BE2C (cell line): Measurements from ENCODE around the gene SUN2.

Experiments used
- DNase-seq: peaks from one replicate; pipeline ENCODE4 v3.0.0-alpha.2; 2020
- H3K27me3 ChIP-seq: fragments of 250-450 bp; sonication (Bioruptor Pico); 2 replicates; pipeline ENCODE4 v1.5.1; 2020; ENCODE audit warnings: mild to moderate bottlenecking
- H3K36me3 ChIP-seq: fragments of 250-450 bp; sonication (Bioruptor Pico); 2 replicates; pipeline ENCODE4 v1.5.1; 2020; ENCODE audit warnings: mild to moderate bottlenecking
- H3K4me1 ChIP-seq: fragments of 250-450 bp; sonication (Bioruptor Pico); 2 replicates; pipeline ENCODE4 v1.5.1; 2020
- H3K4me3 ChIP-seq: 2 replicates; pipeline ENCODE4 v1.5.1; 2011; ENCODE audit warnings: low read depth, low read length
- H3K9me3 ChIP-seq: fragments of 250-450 bp; sonication (Bioruptor Pico); 2 replicates; pipeline ENCODE4 v1.5.1; 2020
- TF ChIP-seq, protein P1 (sequence below): IDR thresholded peaks from 2 replicates; pipeline ENCODE4 v1.5.1; 2012; ENCODE audit warnings: mild to moderate bottlenecking, low read depth, low read length

The SUN2 gene

DNA sequence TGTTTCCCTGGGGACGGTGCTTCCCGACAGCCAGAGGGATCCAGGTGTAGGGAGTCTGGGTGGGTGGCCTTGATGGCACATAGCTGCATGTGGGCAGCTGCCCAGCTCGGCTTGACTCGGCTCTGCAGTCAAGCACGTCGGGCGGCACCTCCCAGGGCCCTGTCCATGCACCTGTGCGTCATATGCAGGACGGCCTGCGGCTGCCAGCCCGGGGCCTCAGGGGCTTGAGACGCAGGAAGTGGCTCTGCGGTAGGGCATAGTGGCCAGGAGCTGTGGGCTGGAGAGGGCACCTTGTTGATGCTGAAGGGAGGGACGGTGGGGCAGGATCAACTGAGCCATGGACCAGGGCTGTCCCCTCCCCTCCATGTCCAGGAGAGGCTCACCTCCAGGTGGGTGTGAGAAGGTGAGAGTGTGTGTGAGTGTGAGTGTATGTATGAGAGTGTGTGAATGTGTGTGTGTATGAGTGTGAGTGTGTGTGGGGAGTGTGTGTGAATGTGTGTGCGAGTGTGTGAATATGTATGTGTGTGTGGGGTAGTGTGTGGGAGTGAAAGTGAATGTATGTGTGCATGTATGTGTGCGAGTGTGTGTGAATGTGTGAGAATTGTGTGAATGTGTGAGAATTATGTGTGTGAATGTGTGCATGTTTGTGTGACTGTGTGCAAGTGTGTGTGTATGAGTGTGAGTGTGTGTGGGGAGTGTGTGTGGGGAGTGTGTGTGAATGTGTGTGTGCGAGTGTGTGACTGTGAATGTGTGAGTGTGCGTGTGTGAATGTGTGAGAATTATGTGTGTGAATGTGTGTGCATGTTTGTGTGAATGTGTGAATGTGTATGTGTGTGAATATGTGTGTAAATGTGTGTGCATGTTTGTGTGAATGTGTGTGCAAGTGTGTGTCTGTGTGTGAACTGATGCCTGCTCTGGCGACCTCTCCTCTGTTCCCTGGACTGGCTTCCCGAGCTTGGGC is 5.7 kb upstream of the SUN2 start:
- Histone ChIP-seq H3K9me3 (no peaks in the 10 kb centered on the region), H3K27me3 (no peaks in the 10 kb centered on the region), H3K36me3 (no peaks in the 10 kb centered on the region), H3K4me3 (no peak overlapping the region), H3K4me1 (peaks cover 25% of the 10 kb centered on the region)
- DNase-seq = no peak
- TF ChIP-seq, protein P1, sequence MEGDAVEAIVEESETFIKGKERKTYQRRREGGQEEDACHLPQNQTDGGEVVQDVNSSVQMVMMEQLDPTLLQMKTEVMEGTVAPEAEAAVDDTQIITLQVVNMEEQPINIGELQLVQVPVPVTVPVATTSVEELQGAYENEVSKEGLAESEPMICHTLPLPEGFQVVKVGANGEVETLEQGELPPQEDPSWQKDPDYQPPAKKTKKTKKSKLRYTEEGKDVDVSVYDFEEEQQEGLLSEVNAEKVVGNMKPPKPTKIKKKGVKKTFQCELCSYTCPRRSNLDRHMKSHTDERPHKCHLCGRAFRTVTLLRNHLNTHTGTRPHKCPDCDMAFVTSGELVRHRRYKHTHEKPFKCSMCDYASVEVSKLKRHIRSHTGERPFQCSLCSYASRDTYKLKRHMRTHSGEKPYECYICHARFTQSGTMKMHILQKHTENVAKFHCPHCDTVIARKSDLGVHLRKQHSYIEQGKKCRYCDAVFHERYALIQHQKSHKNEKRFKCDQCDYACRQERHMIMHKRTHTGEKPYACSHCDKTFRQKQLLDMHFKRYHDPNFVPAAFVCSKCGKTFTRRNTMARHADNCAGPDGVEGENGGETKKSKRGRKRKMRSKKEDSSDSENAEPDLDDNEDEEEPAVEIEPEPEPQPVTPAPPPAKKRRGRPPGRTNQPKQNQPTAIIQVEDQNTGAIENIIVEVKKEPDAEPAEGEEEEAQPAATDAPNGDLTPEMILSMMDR = no peak

DNA sequence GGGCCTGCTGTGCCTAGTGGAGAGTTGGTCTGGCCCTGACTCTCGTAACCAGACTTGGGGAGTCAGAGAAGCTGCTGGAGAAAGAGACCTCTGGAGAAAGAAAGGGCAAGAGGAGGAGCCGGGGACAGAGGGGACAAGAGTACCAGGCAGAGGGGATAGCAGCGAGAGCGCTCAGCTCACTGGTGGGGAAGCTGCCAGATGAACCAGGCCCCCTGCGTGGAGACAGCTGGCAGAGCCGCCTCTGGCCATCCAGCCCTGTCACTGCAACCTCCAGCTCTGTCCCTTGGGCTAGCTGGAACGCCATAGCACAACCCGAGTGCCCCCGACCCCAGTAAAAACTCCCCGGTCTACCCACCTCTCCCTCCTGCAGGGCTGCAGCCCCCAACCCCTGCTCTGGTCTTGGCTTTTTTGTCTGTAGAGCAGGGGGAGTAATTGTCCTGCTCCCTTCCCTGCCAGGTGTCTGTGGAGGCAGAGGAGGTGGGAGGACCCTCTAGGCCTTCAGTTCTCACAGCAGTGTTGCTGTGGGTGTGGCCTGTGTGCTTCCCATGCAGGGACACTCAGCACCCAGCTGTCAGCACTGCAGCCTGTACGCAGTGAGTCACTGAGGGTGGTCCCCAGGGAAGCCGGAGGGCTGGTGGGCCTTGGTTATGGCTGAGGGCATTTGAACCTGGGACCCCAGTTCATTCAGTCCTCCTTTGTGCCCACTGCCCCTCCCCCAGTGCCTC is 4.8 kb upstream of the SUN2 start:
- Histone ChIP-seq H3K4me3 (no peak overlapping the region), H3K27me3 (no peaks in the 10 kb centered on the region), H3K4me1 (peaks cover 21% of the 10 kb centered on the region), H3K36me3 (no peaks in the 10 kb centered on the region), H3K9me3 (no peaks in the 10 kb centered on the region)
- TF ChIP-seq, protein P1 = no peak
- DNase-seq = peak; percentile 91

DNA sequence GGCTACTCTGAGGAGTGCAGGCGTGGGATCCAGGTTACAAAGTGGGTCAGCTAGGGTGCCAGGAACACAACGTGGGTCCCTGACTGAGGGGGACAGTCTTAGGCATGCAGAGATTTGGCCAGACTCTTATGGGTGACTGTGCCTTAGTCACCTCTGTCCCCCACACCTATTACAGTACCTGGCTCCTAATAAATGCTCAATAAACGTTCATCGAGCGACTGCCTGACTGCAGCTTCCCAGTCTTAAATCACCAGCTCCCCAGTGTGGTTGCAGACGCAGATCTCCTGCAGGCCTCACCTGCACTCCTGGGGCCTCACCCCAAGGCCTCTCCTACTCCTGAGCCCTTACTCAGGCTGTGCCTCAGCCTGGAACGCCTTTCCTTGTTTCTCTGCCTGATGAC is 3.2 kb upstream of the SUN2 start:
- TF ChIP-seq, protein P1 = no peak
- no peaks in the 10 kb centered on the region for H3K27me3 ChIP-seq
- H3K4me1 ChIP-seq = peaks cover 22% of the 10 kb centered on the region
- DNase-seq = no peak
- H3K9me3 ChIP-seq = no peaks in the 10 kb centered on the region
- H3K4me3 ChIP-seq = no peak overlapping the region
- H3K36me3 ChIP-seq = peaks cover 2% of the 10 kb centered on the region; the same call in 1 of the 2 replicates

DNA sequence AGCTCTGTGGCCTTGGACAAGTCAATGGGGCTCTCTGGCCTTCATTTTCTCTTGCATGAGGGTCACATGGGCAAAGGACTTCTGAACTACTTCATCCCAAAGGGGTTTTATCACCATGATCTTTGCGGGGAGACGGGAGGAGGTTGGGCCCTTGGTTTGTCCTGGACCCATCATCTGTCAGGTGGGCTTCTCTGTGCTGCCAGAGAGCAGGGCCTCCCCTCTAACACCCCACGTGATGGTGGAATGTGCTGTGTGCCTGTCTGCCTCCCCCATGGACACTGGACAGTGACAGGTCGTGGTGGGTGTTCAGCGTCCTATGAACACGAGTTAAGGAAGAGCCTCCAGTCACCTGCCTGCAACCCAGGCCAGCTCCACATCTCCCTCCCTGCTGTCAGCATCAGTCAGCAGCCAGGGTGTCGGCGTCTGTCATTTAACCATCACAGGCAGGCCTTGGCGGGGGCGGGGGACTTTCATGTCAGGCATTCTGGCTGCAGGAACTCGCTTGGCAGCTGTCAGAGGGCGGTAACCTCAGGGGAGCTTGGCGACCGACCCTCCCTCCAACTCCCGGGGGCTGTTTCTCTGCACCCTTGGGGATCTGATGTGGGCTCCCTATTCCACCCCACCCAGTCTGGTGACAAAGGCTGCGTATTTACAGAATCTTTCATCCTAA is 2.6 kb upstream of the SUN2 start:
- peak; percentile 73 for DNase-seq
- peaks cover 5% of the 10 kb centered on the region; the same call in 1 of the 2 replicates for H3K36me3 ChIP-seq
- H3K9me3 ChIP-seq = no peaks in the 10 kb centered on the region
- TF ChIP-seq, protein P1 = no peak
- no peaks in the 10 kb centered on the region for H3K27me3 ChIP-seq
- H3K4me1 ChIP-seq = peaks cover 25% of the 10 kb centered on the region
- H3K4me3 ChIP-seq = no peak overlapping the region

DNA sequence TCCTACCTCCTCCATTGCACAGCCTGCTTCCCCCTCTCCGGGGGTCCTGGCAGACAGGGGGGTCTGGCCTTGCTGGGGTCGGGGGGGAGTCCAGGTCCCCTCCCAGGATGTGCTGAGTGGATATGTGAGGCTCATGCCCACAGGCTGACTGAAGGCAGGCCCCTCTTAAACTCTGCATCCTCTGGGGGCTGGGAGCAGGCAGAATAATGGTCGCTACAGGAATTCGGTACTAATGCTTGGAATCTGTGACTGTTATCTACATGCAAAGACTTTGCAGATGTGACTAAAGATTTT is 1.6 kb upstream of the SUN2 start:
- no peak for DNase-seq
- Histone ChIP-seq H3K4me3 (no peak overlapping the region), H3K9me3 (no peaks in the 10 kb centered on the region), H3K27me3 (no peaks in the 10 kb centered on the region), H3K4me1 (peaks cover 20% of the 10 kb centered on the region), H3K36me3 (peaks cover 12% of the 10 kb centered on the region)
- TF ChIP-seq, protein P1 = no peak
